H1 (cell line): ENCODE measurements around the gene ZNF813. TPM values are rescaled to one million over a fixed set of nuclear protein-coding genes. Genes with fewer than 3 reads are reported as not detected.
"Not testable (repeated sequence)": the region's sequence is repeated elsewhere in the genome, so short reads cannot be mapped to it uniquely, and the experiment has no call there.

Experiments
- CTCF ChIA-PET: fragments of 300-600 bp; sonication (Branson Sonifier 250); formaldehyde crosslinking; loops from one replicate; lab custom pipeline; 2021; ENCODE audit not compliant: partially characterized antibody; lab: Charles Lee
- POLR2A ChIA-PET: fragments of 300-600 bp; sonication (Branson Sonifier 250); formaldehyde crosslinking; loops from one replicate; lab custom pipeline; 2021; ENCODE audit warnings: inconsistent platforms; ENCODE audit not compliant: partially characterized antibody; lab: Charles Lee
- DNase-seq, 2 experiments: peaks; one replicate each; pipeline versions ENCODE4 v3.0.0 to v3.0.0-alpha.2; 2010 to 2022; ENCODE audit warnings: low spot score in 2 of 2, low read depth in 1 of 2, mixed read lengths in 1 of 2
- FAIRE-seq: peaks from 2 replicates; lab custom pipeline; 2011; peaks lifted over from hg19 to GRCh38; lab: Jason Lieb, UNC
- H2AFZ ChIP-seq: 2 replicates; pipeline ENCODE4 v1.8.1; 2012; ENCODE audit warnings: low read length, inconsistent platforms
- H2AK5ac ChIP-seq: 2 replicates; pipeline ENCODE4 v1.6.1; 2013; ENCODE audit warnings: low read depth, low read length
- H2BK120ac ChIP-seq: replicated peaks from 2 replicates; pipeline ENCODE3; 2013; ENCODE audit warnings: low read depth, low read length, inconsistent platforms
- H2BK12ac ChIP-seq: 2 replicates; pipeline ENCODE4 v1.6.1; 2013; ENCODE audit warnings: low read depth, low read length
- H2BK15ac ChIP-seq: 2 replicates; pipeline ENCODE4 v1.6.1; 2013; ENCODE audit warnings: low read length
- H2BK20ac ChIP-seq: 2 replicates; pipeline ENCODE4 v1.6.1; 2013; ENCODE audit warnings: low read length
- H2BK5ac ChIP-seq: 2 replicates; pipeline ENCODE4 v1.6.1; 2013; ENCODE audit warnings: low read depth, low read length
- H3K14ac ChIP-seq: 2 replicates; pipeline ENCODE4 v1.6.1; 2013; ENCODE audit warnings: inconsistent platforms; ENCODE audit not compliant: insufficient read length
- H3K18ac ChIP-seq: 2 replicates; pipeline ENCODE4 v1.6.1; 2013; ENCODE audit warnings: low read length; ENCODE audit errors: extremely low read depth
- H3K23ac ChIP-seq: 2 replicates; pipeline ENCODE4 v1.6.1; 2013; ENCODE audit warnings: inconsistent platforms; ENCODE audit not compliant: insufficient read length
- H3K23me2 ChIP-seq: 2 replicates; pipeline ENCODE4 v1.6.1; 2013; ENCODE audit warnings: low read depth, low read length
- H3K27ac ChIP-seq: 2 replicates; pipeline ENCODE4 v1.6.1; 2011; ENCODE audit warnings: low read depth, low read length, inconsistent platforms
- H3K27me3 ChIP-seq, 4 experiments: replicated peaks in 1 of 4; 1 replicate in 1 of 4; 2 replicates in 3 of 4; pipeline versions ENCODE4 v1.6.1 to v1.8.1; 2011 to 2013; ENCODE audit warnings: low read length in 3 of 4, mild to moderate bottlenecking in 3 of 4, inconsistent platforms in 2 of 4, mixed read lengths in 2 of 4, moderate library complexity in 1 of 4; ENCODE audit not compliant: control insufficient read depth in 3 of 4, insufficient read depth in 3 of 4; ENCODE audit errors: extremely low read depth in 1 of 4
- H3K36me3 ChIP-seq, 4 experiments: 2 replicates each; pipeline versions ENCODE4 v1.6.1 to v1.8.1; 2011 to 2013; ENCODE audit warnings: mild to moderate bottlenecking in 4 of 4, low read length in 3 of 4, moderate library complexity in 2 of 4, control low read depth in 1 of 4, inconsistent platforms in 1 of 4; ENCODE audit not compliant: insufficient read depth in 4 of 4, control insufficient read depth in 2 of 4
- H3K4ac ChIP-seq: replicated peaks from 2 replicates; pipeline ENCODE3; 2013; ENCODE audit warnings: low read length, low read depth, mixed read lengths, inconsistent platforms; ENCODE audit not compliant: insufficient read length
- H3K4me1 ChIP-seq, 4 experiments: replicated peaks in 1 of 4; 1 replicate in 1 of 4; 2 replicates in 3 of 4; pipeline versions ENCODE4 v1.6.1 to v1.8.1; 2011 to 2013; ENCODE audit warnings: low read length in 3 of 4, inconsistent platforms in 2 of 4, mixed read lengths in 1 of 4; ENCODE audit not compliant: insufficient read depth in 4 of 4, control insufficient read depth in 3 of 4
- H3K4me2 ChIP-seq, 2 experiments: 2 replicates each; pipeline versions ENCODE4 v1.6.1 to v1.8.1; 2011 to 2013; ENCODE audit warnings: low read depth in 2 of 2, low read length in 2 of 2, control low read depth in 1 of 2, inconsistent platforms in 1 of 2, mild to moderate bottlenecking in 1 of 2; ENCODE audit not compliant: insufficient read depth in 1 of 2
- H3K4me3 ChIP-seq, 4 experiments: fragments of 200-600, 300-600 bp in 1 of 4; sonication (generic), shearing (Covaris generic), sonication (Bioruptor Twin) in 1 of 4; 2 replicates each; pipeline versions ENCODE4 v1.5.1 to v1.8.1; 2011 to 2016; ENCODE audit warnings: low read length in 4 of 4, low read depth in 3 of 4, control low read depth in 2 of 4, inconsistent platforms in 2 of 4, mild to moderate bottlenecking in 2 of 4, mixed read lengths in 1 of 4, moderate library complexity in 1 of 4; ENCODE audit not compliant: insufficient read depth in 2 of 4; ENCODE audit errors: extremely low read depth in 1 of 4
- H3K56ac ChIP-seq: replicated peaks from 2 replicates; pipeline ENCODE3; 2013; ENCODE audit warnings: low read depth, mild to moderate bottlenecking, mixed read lengths, low read length, inconsistent platforms; ENCODE audit not compliant: insufficient read length
- H3K79me1 ChIP-seq: 2 replicates; pipeline ENCODE4 v1.6.1; 2013; ENCODE audit warnings: low read depth, low read length, control low read depth
- H3K79me2 ChIP-seq, 2 experiments: 2 replicates each; pipeline versions ENCODE4 v1.6.1 to v1.8.1; 2012 to 2013; ENCODE audit warnings: low read length in 2 of 2, mild to moderate bottlenecking in 2 of 2, inconsistent platforms in 1 of 2; ENCODE audit not compliant: insufficient read depth in 2 of 2, control insufficient read depth in 1 of 2
- H3K9ac ChIP-seq, 4 experiments: replicated peaks in 1 of 4; 1 replicate in 1 of 4; 2 replicates in 3 of 4; pipeline versions ENCODE4 v1.6.1 to v1.8.1; 2011 to 2013; ENCODE audit warnings: low read depth in 3 of 4, low read length in 3 of 4, control low read depth in 2 of 4, mild to moderate bottlenecking in 2 of 4, moderate library complexity in 2 of 4, inconsistent platforms in 1 of 4; ENCODE audit errors: extremely low read depth in 1 of 4
- H3K9me3 ChIP-seq, 2 experiments: 2 replicates each; pipeline versions ENCODE4 v1.6.1 to v1.8.1; 2012 to 2013; ENCODE audit warnings: mild to moderate bottlenecking in 2 of 2, moderate library complexity in 2 of 2, control low read depth in 1 of 2, inconsistent platforms in 1 of 2, low read depth in 1 of 2, low read length in 1 of 2, mixed read lengths in 1 of 2; ENCODE audit not compliant: insufficient read depth in 2 of 2
- H4K20me1 ChIP-seq, 2 experiments: replicated peaks in 1 of 2; 2 replicates each; pipeline versions ENCODE3 to v1.8.1; 2011 to 2013; ENCODE audit warnings: inconsistent platforms in 2 of 2, low read length in 2 of 2, mild to moderate bottlenecking in 1 of 2; ENCODE audit not compliant: insufficient read depth in 2 of 2, control insufficient read depth in 1 of 2
- H4K5ac ChIP-seq: 2 replicates; pipeline ENCODE4 v1.6.1; 2013; ENCODE audit warnings: low read length, low read depth, mixed read lengths, inconsistent platforms; ENCODE audit not compliant: insufficient read length
- H4K8ac ChIP-seq: 2 replicates; pipeline ENCODE4 v1.8.0; 2013; ENCODE audit warnings: mild to moderate bottlenecking, moderate library complexity, low read length, inconsistent platforms; ENCODE audit not compliant: insufficient read depth; ENCODE audit errors: extremely low read depth
- H4K91ac ChIP-seq: replicated peaks from 2 replicates; pipeline ENCODE3; 2013; ENCODE audit warnings: low read length, mixed read lengths, inconsistent platforms; ENCODE audit not compliant: insufficient read length
- CEBPB ChIP-seq: IDR thresholded peaks from 2 replicates; pipeline ENCODE4 v1.6.1; 2012; ENCODE audit warnings: low read depth, low read length
- RAD21 ChIP-seq, 2 experiments: IDR thresholded peaks in 1 of 2; conservative IDR thresholded peaks in 1 of 2; 2 replicates each; pipeline ENCODE4 v1.6.1; 2011; ENCODE audit warnings: low read depth in 2 of 2, low read length in 2 of 2, improper control_type of control experiment in 1 of 2, inconsistent platforms in 1 of 2, mild to moderate bottlenecking in 1 of 2, moderate library complexity in 1 of 2
- SRF ChIP-seq: IDR thresholded peaks from 2 replicates; pipeline ENCODE4 v1.6.1; 2011; ENCODE audit warnings: mild to moderate bottlenecking, low read depth, low read length, moderate library complexity
- WGBS, 2 experiments: shearing (Covaris generic) in 1 of 2; methylation state at CpG; one replicate each; pipeline versions ENCODE4 v1.1.6 to v1.1.7; 2013 to 2015; ENCODE audit warnings: low lambda C conversion rate in 2 of 2, mixed read lengths in 2 of 2, inconsistent platforms in 1 of 2, low coverage in 1 of 2, missing lambda C conversion rate in 1 of 2; ENCODE audit not compliant: insufficient replicate concordance in 2 of 2, insufficient coverage in 1 of 2, insufficient read length in 1 of 2; ENCODE audit errors: extremely low coverage in 1 of 2, missing lambda C conversion rate in 1 of 2; 5-methylcytosine and 5-hydroxymethylcytosine counted together
- polyA plus RNA-seq, 7 experiments: library from polyadenylated mRNA; depleted of rRNA in 3 of 7; stranded (reverse) in 5 of 7; unstranded in 2 of 7; fragments of >200 nt in 5 of 7; fragments of 200-250 nt in 2 of 7; gene quantifications; 1 replicate in 5 of 7; 2 replicates in 1 of 7; 4 replicates in 1 of 7; pipeline versions ENCODE4 v1.2.1 to v1.2.3, GENCODE V29; 2011 to 2013; ENCODE audit warnings: missing spikeins in 2 of 7, mixed read lengths in 2 of 7
- total RNA-seq: library from RNA; stranded (reverse); fragmentation: NEBNext Ultra II Directional; extraction: Animal tissue kit (Norgen Biotek cat#: 25700); gene quantifications from 2 replicates; pipeline ENCODE4 v1.2.1, GENCODE V29; 2021
- TF ChIP-seq, protein P1 (sequence below), 3 experiments: IDR thresholded peaks; 1 replicate in 2 of 3; 2 replicates in 1 of 3; pipeline versions ENCODE4 v1.5.1 to v1.6.1; 2011; ENCODE audit warnings: low read length in 3 of 3, mild to moderate bottlenecking in 3 of 3, inconsistent platforms in 2 of 3, low read depth in 1 of 3, moderate library complexity in 1 of 3; ENCODE audit not compliant: insufficient read depth in 1 of 3; ENCODE audit errors: control extremely low read depth in 1 of 3

The ZNF813 gene
- total and polyA plus RNA-seq, 2 of the 8 experiments (the other 6 are each of a cell fraction or from before 2014, with no cell fraction given), result 2.9 to 22.1 TPM

- TF ChIP-seq, protein P1, sequence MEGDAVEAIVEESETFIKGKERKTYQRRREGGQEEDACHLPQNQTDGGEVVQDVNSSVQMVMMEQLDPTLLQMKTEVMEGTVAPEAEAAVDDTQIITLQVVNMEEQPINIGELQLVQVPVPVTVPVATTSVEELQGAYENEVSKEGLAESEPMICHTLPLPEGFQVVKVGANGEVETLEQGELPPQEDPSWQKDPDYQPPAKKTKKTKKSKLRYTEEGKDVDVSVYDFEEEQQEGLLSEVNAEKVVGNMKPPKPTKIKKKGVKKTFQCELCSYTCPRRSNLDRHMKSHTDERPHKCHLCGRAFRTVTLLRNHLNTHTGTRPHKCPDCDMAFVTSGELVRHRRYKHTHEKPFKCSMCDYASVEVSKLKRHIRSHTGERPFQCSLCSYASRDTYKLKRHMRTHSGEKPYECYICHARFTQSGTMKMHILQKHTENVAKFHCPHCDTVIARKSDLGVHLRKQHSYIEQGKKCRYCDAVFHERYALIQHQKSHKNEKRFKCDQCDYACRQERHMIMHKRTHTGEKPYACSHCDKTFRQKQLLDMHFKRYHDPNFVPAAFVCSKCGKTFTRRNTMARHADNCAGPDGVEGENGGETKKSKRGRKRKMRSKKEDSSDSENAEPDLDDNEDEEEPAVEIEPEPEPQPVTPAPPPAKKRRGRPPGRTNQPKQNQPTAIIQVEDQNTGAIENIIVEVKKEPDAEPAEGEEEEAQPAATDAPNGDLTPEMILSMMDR (IDR thresholded peaks at IDR 0.05; ENCODE audit: control extremely low read depth in 1 of 3, insufficient read depth in 1 of 3, low read depth in 1 of 3, low read length in 3 of 3), result peak in 2 of 3 experiments; percentile 19 to 21; a peak in 3 of 4 replicates
- peak in 1 of 2 experiments; percentile 22; a peak in 3 of 4 replicates for TF ChIP-seq RAD21 (IDR thresholded peaks at IDR 0.05 in 1 of 2, conservative IDR thresholded peaks at IDR 0.05 in 1 of 2; ENCODE audit: low read depth in 2 of 2, low read length in 2 of 2)
- no peak for TF ChIP-seq CEBPB
- no peak for TF ChIP-seq SRF
- TF ChIP-seq, all 59 proteins: peak for 3
These were observed 628 bp upstream of the ZNF813 start (continued) for GRCh38 chr19:53466726-53467484.

DNA sequence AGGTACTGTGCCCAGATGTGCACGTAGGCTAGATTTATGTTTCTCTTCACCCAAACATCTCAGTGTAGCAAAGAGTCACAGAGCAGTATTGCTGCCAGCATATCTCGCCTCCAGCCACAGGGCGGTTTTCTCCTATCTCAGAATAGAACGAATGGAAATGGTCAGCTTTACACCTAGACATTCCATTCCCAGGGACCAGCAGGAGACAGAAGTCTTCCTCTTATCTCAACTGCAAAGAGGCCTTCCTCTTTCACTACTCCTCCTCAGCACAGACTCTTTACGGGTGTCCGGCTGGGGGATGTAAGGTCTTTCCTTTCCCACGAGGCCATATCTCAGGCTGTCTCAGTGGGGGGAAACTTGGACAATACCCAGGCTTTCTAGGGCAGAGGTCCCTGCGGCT is 1.1 kb downstream of the ZNF813 start:
- Histone ChIP-seq H3K79me2 (peaks cover 0 to 27% of the 10 kb centered on the region in 2 experiments; a peak in 2 of 4 replicates), H3K9ac (peak overlapping the region in 1 of 4 experiments; percentile 43; a peak in 2 of 7 replicates), H3K4me3 (peak overlapping the region; percentile 68 to 99 (median 92); a peak in 7 of 8 replicates), H3K4me2 (peak overlapping the region; percentile 76 to 83)
- H3K4ac ChIP-seq, H3K36me3 ChIP-seq, H4K20me1 ChIP-seq, H3K27me3 ChIP-seq, H3K4me1 ChIP-seq, H3K23me2 ChIP-seq, H2AFZ ChIP-seq, H4K5ac ChIP-seq, DNase-seq, H4K8ac ChIP-seq, H3K23ac ChIP-seq, H4K91ac ChIP-seq, H2BK20ac ChIP-seq, H3K18ac ChIP-seq, H2AK5ac ChIP-seq, FAIRE-seq, H3K56ac ChIP-seq, H2BK15ac ChIP-seq, H3K14ac ChIP-seq, H3K9me3 ChIP-seq, H2BK5ac ChIP-seq, H3K27ac ChIP-seq, H2BK12ac ChIP-seq, H3K79me1 ChIP-seq, CTCF ChIA-PET, H2BK120ac ChIP-seq: not testable (repeated sequence)
- POLR2A ChIA-PET, result interaction anchor here (0.7 kb wide), 1 partner anchor 17 kb away, joined by 4 read pairs; no protein-coding TSS in a partner anchor
- 32% methylated on average over 8 of the region's 8 CpGs; no CpG with 5 or more reads in 1 of the 2 experiments for WGBS, 2 experiments
